NOMO-1 (cell line): ENCODE measurements around the gene ZMIZ1.
A peak's percentile ranks its signal among the peaks of the same experiment; 100 is the strongest.

Source experiments
- DNase-seq, 2 experiments: peaks; one replicate each; lab custom pipeline; 2025; ENCODE audit not compliant: unreplicated experiment in 2 of 2; lab: John Stamatoyannopoulos, UW

ZMIZ1 gene

DNA sequence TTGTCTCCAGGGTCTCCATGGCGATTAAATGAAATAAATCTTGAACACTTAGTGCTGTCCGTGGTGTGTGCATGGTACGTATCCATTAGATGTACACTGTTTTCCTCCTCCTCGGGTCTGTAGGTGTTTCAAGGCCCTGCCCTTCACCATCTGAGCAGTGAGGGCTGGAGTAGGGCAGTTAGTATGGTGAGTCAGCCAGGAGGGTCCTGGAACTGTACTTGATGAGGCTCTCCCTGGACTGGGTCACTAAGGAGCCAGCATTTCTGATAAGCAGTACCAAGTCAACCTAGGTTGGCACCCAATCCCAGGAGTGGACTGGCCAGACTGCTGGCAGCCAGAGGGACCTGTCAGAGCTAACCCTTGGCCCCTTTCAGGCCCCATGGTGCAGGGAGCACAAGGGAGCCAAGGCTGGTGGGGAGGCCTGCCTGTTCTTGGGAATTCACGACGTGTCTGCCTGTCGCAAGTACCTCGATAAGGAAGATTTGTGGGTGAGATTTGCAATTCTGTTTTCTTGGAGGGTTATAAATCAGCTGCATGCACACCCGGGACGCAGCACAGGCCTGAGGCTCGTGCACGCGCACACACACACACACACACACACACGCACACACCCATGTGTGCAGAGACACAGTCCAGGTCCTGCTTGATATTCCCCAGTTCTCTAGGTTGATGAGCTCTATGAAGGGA lies 114.2 kb downstream of the ZMIZ1 start:
- no peak for DNase-seq

DNA sequence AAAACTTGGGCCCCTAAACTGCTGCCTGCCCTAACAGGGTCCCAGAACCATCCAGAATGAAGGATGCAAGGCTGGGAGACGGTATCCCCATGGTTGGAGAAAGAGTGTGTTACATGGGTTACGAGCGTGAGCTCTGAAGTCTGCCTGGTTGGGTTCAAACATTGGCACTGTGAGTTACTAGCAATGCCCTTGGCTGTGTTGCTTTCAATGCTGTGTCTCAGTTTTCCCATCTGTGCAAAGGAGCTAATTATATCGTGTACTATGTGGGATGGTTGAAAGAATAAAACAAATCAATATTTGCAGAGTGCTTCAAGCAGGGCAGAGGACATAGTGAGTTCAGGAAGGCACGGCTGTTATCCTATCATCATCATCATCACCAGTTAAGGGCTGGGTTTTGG lies 114.7 kb downstream of the ZMIZ1 start:
- DNase-seq = no peak

DNA sequence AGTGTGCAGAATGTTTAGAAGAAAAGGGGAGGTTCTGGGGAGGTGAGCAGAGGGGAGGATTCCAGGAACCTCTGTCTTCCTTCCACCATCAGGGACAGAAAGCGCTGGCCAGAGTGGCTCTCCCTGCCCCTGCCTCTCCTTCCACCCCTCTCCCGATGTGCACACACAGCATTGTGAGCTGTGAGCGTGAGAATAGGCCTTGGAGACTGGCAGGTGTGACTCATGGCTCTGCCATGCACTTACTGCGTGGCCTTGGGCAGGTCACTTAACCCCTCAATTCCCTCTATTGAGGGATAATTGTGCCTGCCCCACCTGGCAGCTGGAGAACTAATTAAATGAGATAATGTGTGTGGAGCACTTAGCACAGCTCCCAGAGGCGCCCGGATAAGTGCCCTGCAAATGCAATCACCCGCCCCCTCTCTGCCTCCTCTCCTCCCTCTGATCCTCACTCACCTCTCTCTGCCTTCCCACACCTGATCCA lies 115.4 kb downstream of the ZMIZ1 start:
- no peak for DNase-seq

DNA sequence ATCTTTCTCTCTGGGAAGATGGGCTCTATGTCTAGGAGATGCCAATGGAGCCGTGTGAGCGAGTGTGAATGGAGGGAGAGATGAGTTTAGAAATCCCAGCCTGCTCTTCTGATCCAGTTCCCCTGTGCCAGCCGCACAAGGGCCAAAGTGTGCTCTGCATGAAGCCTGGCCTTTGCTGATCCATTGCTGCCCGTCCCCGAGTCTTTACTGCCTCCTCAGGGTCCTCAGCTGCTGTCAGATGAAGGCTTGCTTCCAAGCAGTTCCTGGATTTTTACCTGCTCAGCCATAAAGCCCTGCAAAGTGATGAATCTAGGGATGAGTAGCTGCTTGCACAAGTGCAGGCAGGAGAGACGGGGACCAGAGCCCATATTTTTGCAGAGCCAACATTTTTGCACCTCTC lies 115.9 kb downstream of the ZMIZ1 start:
- no peak for DNase-seq

DNA sequence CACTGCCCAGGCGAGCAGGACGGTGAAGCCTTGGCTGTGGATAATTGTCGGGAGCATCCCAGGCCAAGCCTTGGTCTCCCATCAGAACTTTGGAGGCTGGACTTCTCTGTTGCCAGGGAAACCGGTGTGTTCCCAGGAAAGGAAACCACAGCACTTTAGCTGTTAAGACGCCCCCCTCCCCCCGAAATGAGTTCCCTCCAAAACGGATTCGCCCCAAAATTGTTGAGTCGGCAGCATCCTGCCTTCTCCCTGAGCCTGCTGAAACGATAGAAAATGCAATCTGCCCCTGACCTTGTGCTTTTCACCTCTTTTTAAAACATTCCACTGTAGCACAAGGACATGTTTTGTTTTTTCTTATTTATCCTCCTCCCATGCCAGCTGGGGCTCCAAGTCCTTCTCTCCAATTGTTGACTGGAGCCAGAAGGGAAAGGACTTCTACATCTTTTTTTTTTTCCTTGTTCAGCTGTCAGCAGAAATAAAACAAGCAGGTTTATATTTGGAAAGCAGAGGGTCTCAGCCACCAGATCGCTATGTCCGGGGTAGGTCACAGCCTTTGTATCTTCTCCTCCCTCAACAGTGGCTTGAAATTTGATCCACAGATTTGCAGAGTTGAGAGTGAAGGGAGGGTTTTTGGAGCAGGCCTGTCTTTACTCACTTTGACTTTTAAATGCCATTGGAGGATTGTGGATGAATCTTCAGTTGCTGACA lies 116.5 kb downstream of the ZMIZ1 start:
- no peak for DNase-seq

DNA sequence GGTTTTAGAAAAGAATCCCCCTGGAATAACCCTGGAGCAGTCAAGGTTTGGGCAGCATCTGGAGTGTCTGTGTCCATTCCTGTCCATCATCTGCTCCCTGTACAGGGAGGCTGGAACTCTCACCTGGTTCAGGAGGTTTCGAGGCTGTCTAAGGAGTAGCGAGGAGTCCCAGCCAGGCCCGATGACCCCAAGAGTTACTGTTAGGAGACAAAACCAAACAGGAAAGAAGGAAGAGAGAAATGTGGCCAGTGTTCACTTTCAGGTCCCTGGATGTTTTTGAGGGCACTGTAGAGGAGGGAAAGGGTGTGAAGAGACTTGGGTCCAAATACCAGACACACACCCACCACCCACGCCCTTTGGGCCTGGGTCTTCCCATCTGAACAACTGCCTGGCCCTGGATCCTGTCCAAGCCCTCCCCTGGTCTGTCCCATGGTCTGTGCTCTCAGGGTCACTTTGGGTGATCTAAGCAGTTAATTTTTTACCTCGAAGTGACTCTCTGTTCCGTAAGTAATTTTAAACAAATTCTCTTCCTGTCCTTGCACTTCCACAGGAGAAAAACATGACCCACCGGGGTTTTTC lies 117.1 kb downstream of the ZMIZ1 start:
- no peak for DNase-seq

DNA sequence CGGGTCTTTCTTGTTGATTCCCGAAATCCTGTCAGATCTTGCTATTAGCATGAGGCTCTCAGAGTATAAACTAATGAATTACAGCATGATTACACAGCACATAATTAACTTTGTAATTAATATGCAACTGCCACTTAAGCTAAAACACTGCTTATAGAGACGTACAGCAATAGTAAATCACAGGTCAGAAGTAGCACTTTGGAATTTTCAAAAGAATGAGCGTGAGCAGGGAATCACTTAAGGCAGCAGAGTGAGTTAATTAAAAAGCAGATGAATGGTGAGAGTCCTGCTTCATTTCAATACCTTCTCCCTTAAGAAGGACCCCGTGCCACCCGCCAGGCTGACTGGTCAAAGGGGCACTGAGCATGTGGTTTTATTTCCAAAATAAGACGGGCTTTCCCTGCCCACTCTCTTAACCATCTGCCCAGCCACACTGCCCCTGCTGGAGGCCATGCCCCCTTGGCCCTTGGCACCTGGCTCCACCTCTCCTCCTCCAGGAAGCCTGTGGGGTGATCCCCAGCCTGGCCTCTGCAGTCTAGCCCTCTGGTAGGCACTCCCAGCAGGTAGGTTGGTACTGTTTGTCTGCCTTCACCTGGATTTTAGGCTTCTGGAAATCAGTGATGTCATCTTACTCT lies 117.8 kb downstream of the ZMIZ1 start:
- no peak for DNase-seq

DNA sequence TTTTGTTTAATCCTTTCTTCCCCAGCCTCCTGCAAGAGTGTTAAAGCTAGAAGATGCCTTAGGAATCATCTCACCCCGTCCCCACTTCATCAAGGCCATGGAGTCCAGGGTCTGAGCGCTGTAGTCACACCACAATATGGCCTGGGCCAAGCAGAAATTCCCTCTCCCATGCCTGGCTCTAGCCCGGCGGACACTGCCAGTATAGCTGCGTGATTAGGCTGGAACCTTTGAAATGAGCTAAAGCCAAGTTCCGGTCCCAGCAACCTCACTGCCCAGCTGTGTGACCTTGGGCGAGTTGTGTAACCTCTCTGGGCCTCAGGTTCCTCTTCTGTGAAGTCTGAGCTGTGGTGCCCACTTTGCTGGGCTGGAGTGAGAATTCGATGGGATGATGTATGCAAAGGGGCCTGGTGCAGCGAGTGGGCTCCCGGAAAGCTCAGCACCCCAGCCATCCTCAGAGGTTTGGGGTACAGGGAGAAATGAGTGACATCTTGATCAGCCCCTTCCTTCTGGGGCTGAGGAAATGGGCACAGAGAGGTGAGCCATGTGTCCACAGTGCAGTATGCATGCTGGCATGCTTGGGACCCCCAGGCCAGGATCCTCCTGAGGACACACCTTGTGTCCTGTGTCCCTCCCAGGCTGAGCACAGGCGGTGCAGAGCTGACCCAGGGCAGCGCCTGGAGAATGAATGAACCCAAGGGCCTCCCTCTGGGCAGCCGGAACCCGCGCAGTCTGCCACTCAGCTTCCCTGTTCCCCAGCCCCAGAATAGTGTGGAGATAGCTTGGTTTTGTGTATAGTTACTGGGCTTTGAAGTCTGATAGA lies 118.6 kb downstream of the ZMIZ1 start:
- DNase-seq = no peak

DNA sequence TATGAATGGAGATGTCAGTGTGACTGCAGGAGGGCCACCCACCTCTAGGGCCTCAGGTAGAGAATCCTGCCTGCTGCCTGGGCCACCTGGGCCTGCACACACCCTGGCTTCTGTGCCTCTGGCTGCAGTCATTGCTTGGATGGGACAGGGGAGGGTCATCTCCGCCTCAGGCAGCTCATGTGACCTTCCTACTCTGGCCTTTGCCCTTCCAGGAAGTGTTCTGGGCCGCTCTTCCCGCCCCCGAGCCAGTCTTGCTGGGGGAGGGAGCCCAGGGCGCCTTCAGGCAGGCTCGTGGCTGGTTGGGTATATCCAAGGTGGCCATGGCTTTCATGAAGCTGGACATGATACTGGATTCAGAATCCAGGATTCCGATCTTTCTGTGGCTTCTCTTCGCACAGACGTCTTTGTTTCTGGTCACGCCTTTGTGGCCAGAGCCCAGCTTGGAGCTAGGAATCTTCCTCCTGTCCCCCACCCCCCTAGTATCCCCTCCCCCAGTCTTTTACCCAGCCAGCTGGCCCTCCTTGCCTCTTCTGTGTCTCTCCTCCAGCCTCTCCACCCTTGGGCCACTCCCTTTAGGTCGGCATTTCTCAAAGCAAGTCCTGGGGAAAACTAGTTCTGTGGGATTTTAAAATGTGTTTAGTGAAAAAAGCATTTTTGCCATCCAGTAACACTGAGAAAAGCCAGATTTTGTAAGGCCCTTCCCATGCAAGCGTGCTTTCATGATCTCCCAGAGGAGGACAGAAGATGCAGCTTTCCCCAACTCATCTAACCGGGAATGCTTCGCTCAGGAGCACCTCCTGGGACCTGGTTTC lies 119.6 kb downstream of the ZMIZ1 start:
- DNase-seq = no peak

DNA sequence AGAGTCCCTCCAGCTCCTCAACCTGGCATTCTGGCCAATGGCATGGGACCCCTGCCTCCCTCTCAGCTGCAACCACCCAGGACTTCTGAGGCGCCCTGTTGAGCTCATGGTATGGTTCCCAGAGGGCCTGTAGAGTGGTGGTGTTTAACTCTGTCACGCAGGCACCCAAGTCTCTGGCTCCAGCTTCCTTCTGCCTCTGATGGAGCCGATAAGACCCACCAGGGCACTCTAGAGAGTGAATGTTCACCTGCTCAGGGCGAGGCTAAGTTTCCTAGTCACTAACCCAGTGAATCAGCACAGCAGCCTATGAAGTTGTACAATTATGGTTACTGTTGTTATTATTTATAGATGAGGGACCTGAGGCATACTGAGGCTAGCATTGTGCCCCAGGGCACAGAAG lies 120.4 kb downstream of the ZMIZ1 start:
- no peak for DNase-seq

DNA sequence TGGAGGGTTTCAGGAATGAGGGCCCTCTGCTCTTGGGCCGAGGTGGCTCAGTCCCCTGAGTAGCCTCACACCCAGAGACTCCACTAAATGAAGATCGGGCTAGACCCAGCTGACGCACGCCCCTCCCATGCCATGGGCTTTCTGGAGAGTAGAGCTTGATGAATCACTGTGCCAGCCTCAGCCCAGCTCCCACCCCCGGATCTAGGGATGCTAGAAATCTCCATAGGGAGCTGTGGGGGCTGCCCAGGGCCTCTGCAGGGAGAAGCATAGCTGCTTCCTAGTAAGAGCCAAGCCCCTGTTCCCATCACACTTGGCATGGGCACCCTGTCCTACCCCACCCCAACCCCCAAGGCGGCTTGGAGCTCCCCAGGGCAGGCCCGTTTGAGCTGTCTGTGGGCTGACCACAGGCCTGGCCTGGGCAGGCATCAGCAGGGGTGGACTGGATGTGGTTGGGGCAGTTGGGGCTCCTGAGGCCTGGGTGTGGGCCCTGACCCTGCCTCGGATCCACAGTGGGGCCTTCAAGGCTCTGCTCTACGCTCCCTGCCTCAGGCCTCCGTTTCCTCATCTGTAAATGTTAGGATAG lies 121.2 kb downstream of the ZMIZ1 start:
- DNase-seq = no peak

DNA sequence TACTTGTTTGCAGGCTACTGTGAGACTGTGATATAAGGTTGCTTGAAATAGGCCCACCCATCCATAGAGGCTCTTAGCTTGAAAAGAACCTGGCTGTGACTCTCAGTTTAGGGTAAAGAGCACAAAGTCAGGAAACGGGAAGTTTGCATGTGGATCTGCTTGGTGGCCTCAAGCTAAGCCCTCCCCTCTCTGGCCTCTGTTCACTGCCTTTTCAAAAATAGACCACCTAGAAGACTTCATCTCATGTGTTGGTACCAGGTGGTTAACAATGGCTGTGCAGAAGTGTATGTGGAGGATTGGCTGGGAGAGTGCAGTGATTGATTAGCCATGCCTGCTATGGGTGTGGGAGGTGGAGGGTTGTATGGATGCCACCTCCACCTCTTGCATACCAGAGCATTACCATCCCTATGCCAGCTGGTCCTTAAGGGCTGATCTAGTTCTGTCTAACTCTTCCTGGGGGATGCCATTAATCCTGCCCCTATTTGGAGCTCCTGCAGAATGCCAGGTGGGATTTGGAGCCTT lies 122.0 kb downstream of the ZMIZ1 start:
- DNase-seq = no peak

DNA sequence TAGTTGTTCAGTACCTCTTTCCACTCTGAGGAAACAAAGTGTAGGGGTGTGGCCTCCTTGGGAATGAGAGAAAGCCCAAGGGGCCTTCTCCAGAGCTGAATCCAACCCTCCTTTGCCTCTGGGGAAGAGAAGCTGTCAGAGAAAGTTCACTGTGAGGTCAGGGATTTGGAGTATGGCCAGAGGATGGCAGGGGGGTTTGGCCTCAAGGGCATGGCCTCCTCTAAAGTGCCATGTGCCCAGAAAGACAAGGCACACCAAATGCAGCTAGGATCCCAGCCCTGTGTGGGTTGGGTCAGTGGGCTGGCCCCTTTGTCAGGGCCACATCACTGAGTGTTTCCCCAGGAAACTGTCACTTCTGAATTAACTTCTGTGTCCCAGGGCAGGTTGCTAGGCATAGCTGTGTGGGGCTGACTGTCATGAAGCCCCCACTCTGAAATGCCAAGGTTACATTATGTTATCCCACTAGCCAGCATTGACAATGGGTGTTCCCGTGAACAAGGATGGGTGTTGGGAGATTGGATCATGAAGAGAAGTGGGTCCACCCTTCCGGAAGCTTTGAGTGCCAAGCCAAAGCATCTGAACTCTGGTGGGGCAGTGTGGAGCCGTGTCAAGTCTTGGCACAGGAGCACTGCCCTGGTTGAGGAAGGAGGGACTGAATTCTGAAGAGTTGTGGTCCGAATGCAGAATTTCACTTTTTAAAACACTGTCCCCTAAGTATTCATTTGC lies 123.3 kb downstream of the ZMIZ1 start:
- DNase-seq = no peak

DNA sequence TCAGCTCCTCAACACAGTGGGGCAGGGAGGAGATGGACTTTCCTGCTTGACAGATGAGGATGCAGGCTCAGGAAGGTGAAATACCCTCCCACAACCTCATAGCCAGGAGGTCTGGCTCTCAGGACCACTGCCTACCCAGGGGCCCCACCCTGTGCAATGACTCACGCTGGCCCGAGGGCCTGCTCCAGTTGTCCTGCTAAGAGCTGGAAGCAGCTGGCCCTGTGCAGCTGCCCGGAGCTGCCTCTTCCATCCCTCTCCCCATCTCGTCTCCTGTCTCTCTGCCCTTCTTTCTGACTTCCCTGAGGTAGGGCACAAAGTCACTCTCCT lies 123.9 kb downstream of the ZMIZ1 start:
- DNase-seq = no peak

DNA sequence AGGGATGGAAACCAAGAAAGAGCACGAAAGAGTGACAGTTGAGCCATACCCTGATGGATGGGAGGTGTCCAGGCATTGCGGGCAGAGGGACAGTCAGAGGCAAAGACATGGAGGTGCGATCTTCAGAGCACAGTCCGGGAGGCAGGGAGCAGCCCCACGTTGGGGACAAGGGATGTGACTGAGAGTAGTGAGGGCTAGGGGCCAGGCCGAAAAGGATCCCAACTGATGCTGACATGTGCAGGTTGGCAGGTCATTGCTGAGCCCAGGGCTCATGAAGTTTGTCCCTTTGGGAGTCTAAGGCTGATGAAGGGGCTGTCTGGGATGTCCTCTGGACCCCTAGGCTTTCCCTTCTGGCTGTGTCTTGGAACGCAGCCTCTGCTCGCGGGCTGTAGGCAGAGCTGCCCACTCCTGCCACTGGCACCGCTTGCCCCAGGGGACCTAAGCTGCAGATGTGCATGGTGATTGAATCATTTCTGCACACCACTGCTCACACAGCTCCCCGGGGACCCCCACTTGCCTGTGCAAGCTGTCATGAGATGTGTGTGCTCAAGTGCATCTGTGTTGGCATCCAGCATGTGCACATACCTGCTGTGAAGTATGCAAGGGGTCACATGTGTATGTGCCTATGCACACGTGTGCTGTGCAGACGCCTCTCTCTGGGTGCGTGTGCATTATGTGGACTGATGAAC lies 125.1 kb downstream of the ZMIZ1 start:
- DNase-seq = no peak

DNA sequence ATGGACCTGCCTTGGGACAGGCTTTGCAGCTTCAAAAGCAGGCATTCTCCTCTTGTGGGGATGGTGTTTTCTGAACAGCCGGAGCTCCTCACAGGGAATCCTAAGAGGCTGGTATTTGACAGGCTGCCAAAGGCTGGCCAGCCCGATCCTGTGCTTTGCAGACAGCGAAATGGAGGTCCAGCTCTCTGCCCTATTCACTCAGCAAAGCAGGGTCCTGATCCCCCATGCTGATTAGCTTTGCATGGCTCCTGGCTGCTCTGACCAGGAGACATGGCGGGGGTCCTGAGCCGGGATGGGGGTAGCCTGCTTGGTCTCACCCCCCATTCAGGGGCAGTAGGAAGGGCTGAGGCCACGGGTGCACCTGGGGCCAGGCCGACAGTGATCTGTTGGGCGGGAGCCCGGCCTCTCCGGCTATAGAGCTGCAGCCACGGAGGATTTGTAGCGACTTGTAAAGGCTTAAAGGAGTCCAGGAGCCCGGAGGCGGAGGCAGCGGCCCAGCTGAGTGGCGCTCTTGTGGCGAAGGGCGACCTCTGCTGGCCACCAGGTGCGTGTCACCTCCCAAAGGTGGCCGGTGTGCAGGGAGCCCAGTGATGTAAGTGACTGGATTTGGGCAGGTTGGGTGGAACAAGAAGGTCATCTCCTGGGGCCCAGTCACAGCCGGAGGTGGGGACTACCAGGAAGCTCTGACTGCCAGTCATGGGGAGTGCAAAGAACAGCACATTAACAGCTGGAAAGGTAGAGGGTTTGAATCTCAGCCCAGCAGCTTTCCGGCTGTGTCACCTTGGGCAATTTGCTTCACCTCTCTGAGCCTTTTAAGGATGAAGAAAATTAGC lies 126.5 kb downstream of the ZMIZ1 start:
- DNase-seq = peak; percentile 64 to 67
